Lower leg skin (tissue), 4 donors: ENCODE results near the gene NTM. TPM values are rescaled to one million over a fixed set of nuclear protein-coding genes. Genes with fewer than 3 reads are reported as not detected.

ENCODE experiments used
- DNase-seq, 2 donors: peaks; one replicate each; pipeline ENCODE4 v3.0.0-alpha.2; 2019; ENCODE audit warnings: low spot score in 2 of 2
- H3K4me3 ChIP-seq: fragments of 200-600 bp; sonication (generic); 2 replicates; pipeline ENCODE4 v1.5.1; 2017; ENCODE audit warnings: mild to moderate bottlenecking, low read depth; ENCODE audit not compliant: poor library complexity, severe bottlenecking
- CTCF ChIP-seq, 3 donors: fragments of 450-650 bp; IDR thresholded peaks; one replicate each; pipeline ENCODE4 v1.5.1; 2016; ENCODE audit warnings: antibody characterized with exemption in 3 of 3, mild to moderate bottlenecking in 3 of 3, moderate library complexity in 2 of 3
- POLR2A ChIP-seq, 2 donors: fragments of 450-650 bp; IDR thresholded peaks; one replicate each; pipeline ENCODE4 v1.6.1; 2016 to 2017; ENCODE audit warnings: antibody characterized with exemption in 2 of 2, mild to moderate bottlenecking in 1 of 2, moderate library complexity in 1 of 2
- WGBS, 2 donors: methylation state at CpG; one replicate each; pipeline ENCODE4 v1.1.5; 2018; 5-methylcytosine and 5-hydroxymethylcytosine counted together
- intact Hi-C: fragments of 100-400 bp; cut with DNase I; formaldehyde crosslinking; loops from one replicate; pipeline ENCODE4 v1.15.0; 2023; ENCODE audit warnings: low total_unique reads
- total RNA-seq, 4 donors: library from RNA; depleted of rRNA; stranded (reverse); fragments of >200 nt; gene quantifications; one replicate each; pipeline ENCODE4 v1.1.0, GENCODE V29; 2016

NTM gene
- total RNA-seq, 4 donors from 2014 or later: 2.8 to 5.7 (median 4.9) TPM

GRCh38 chr11:131962818-131963217, 592.4 kb downstream of the NTM start:
- intact Hi-C loops: no loop called here
- H3K4me3 ChIP-seq: no peak overlapping the region
- TF ChIP-seq CTCF (IDR thresholded peaks at IDR 0.05): no peak
- TF ChIP-seq POLR2A (IDR thresholded peaks at IDR 0.05): no peak
- no peak for DNase-seq
- WGBS, 2 donors: 77 to 86% methylated on average over 7 of the region's 7 CpGs

GRCh38 chr11:131964698-131965483, 594.5 kb downstream of the NTM start:
- DNase-seq: no peak
- no peak overlapping the region for H3K4me3 ChIP-seq
- intact Hi-C loops: no loop called here
- no peak for TF ChIP-seq POLR2A (IDR thresholded peaks at IDR 0.05)
- TF ChIP-seq CTCF (IDR thresholded peaks at IDR 0.05): no peak
- 78 to 81% methylated on average over 9 of the region's 9 CpGs for WGBS, 2 donors

- no peak overlapping the region for H3K4me3 ChIP-seq
- intact Hi-C loops: no loop called here
- WGBS, 2 donors: 76 to 86% methylated on average over 3 of the region's 3 CpGs
- TF ChIP-seq CTCF (IDR thresholded peaks at IDR 0.05) (no peak), POLR2A (IDR thresholded peaks at IDR 0.05) (no peak)
- no peak for DNase-seq
Observed at GRCh38 chr11:131965504-131965903, 595.1 kb downstream of the NTM start.

- TF ChIP-seq POLR2A (IDR thresholded peaks at IDR 0.05) (no peak), CTCF (IDR thresholded peaks at IDR 0.05) (no peak)
- DNase-seq: no peak
- H3K4me3 ChIP-seq: no peak overlapping the region
- 84 to 90% methylated on average over 2 of the region's 2 CpGs for whole genome bisulfite sequencing, 2 donors
- intact Hi-C loops: no loop called here
Observed at GRCh38 chr11:131966667-131967066, 596.3 kb downstream of the NTM start.

- TF ChIP-seq CTCF (IDR thresholded peaks at IDR 0.05) (no peak), POLR2A (IDR thresholded peaks at IDR 0.05) (no peak)
- no peak for DNase-seq
- intact Hi-C loops: no loop called here
- 68 to 80% methylated on average over 2 of the region's 2 CpGs for WGBS, 2 donors
- H3K4me3 ChIP-seq: no peak overlapping the region
Observed at GRCh38 chr11:131969261-131969660, 598.8 kb downstream of the NTM start.

- intact Hi-C loops: no loop called here
- WGBS, 2 donors: 96 to 98% methylated on average over 2 of the region's 2 CpGs
- DNase-seq: no peak
- H3K4me3 ChIP-seq: no peak overlapping the region
- TF ChIP-seq CTCF (IDR thresholded peaks at IDR 0.05): no peak
- no peak for TF ChIP-seq POLR2A (IDR thresholded peaks at IDR 0.05)
Observed at GRCh38 chr11:131973061-131973460, 602.6 kb downstream of the NTM start.
